HG02840 (cell line): Measurements from ENCODE around the gene GALNT10.

Experiments used
- ATAC-seq: cut with Tn5 transposase; IDR thresholded peaks from one replicate; pipeline ENCODE4 v1.9.1; 2021; ENCODE audit warnings: mild to moderate bottlenecking, moderate library complexity, moderate number of reproducible peaks; ENCODE audit not compliant: unreplicated experiment, low FRiP score

GALNT10 gene

DNA sequence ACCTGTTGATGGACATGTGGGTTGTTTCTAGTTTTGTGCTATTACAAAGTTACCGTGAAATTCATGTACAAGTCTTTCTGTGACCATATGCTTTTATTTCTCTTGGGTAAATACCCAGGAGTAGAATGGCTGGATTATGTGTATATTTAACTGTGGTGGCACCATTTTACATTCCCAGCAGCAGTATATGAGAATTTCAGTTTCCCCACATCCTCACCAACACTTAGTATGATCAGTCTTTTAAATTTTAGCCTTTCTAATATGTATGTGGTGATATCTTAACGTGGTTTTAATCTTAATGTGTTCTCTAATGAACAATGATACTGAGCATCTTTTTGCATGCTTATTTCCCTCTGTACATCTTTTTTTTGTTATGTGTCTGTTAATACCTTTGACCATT, 36.6 kb downstream of the GALNT10 start:
- no peak for ATAC-seq

- peak; percentile 91 for ATAC-seq
These were observed 38.2 kb downstream of the GALNT10 start for GRCh38 chr5:154228696-154229095.

DNA sequence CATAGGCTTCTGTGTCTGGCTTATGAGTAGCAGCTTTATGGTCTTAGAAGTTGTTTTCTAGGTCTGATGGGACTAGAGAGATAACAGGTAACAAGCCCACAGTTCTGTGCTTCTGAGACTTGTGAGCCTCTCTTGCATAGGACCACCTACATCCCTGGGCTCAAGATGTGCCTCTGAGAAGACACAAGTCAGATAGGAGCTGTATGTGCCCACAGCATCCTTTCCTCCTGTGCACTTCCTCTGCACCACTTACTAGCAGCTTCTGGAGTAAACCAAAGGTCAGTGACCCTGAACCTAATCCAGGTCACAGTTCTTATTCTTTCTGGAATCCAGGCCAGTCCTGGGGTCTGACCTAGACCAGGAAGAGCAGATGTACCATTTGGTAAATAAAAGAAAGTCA, 40.0 kb downstream of the GALNT10 start:
- no peak for ATAC-seq

DNA sequence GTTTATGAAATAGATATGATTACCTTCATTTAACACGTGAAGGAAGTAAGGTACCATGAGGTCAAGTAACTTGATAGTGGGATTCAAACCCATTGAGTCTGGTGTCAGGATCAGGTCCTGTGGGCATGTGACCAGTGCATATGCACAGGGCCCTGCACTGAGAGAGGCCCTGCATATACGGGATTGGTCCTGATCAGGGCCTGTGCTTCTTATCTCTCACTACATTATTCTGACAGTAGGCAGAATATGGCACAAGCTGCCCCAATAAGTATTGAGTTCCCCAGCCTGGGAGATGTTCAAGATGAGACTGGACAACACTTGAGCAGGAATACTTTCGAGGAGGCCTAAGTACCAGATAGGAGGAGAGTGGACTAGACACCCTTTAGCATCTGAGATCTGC, 44.0 kb downstream of the GALNT10 start:
- ATAC-seq, result no peak

DNA sequence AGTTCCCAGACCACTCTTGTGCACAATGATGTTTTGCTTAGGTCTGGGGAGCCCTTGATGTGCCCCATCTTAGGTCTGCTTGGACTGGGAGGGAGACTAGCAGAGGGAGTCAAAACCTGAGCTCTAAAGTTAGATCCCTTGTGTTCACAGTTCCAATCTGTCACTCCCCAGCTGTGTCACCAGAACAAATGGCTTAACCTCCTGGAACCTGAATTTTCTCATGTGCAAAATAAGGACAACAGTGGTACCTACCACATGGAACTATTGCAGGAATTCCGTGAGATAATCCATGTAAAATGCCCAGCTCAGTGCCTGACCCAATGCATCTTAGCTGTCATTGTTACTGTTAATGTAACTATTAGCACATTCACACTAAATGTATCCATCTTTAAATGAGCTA, 45.5 kb downstream of the GALNT10 start:
- no peak for ATAC-seq

- no peak for ATAC-seq
These were observed 46.2 kb downstream of the GALNT10 start for GRCh38 chr5:154236536-154237375.

DNA sequence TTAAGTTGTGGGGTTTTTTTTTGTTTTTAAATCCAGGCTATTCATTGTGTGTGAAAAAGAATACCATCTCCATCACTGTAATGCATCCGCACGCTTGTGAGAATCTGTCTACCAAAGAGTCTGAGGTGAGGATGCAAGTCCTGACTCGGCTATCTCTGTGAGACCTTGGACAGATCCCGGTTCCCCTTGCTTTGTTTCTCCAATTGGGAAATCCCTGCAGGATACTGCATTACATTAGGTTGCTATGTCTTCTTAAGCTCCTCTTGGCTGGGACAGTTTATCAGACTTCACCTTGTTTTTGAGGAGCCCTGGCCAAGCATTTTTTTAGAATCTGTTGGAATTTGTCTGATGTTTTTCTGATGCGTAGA, 46.8 kb downstream of the GALNT10 start:
- no peak for ATAC-seq

DNA sequence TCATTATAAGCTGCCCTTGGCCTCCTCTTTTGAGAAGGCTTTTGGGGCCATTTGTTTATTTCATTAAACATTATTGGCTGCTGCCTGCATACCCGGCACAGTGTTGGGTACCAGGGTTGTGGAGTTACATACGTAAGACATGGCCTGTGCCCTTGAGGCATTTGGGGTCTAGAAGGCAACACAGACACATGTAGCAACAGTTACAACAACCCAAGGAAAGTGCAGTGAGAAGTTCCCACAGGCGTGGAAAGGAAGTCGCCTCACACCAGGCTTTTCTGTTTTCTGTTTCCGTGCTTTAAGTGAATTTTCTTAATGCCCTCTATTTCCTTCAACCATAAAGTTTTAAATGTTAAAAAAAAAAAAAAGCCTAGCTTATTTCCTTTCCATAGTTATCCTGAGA, 47.4 kb downstream of the GALNT10 start:
- no peak for ATAC-seq

DNA sequence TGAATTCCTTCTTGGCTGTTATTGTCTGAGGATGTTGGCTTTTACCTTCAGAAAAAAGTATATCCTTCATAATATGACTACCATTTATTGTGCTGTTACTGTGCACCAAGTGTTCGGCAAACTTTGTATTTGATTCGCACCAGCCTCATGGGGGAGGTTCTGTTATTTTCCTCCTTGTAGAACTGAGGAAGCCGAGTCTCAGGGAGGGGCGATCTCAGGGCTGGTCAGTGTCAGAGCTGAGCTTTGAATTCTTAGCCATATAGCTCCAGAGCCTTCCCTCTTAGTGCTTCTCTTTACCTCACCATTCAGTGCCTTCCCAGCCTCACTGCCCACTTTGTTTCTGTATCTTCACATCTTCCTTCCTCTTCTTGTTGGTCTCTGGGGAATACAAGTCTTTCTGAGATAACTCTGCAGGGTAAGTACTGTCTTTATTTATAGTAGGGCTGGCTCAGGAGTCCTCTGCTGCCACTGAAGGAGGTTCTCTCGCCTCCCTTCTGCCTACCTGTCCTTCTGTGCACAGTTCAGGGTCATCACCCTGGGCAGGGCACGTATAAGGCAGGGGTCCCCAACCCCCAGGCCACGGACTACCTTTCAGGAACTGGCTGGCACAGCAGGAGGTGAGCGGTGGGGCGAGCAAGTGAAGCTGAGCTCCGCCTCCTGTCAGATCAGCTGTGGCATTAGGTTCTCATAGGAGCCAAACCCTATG, 48.4 kb downstream of the GALNT10 start:
- peak; percentile 71 for ATAC-seq

DNA sequence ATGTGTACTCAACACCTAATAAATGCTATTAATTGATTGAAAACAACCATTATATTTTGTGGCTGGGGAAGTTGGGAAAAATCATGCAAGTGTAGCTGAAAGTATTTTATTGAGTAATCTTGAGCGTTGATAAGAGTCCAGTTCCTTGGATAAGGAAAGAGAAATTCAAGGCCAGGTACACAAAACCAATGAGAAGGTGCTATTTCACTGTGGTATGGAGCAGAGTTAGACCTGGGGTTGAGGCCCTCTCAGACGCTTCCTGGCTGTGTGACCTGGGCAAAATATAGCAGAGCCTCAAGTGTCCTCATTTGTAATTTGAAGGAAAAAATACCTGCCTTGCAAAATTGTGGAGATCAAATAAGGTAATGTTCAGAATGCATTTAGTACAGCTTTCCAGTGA, 50.1 kb downstream of the GALNT10 start:
- ATAC-seq, result no peak

GRCh38 chr5:154241021-154241420, 50.5 kb downstream of the GALNT10 start:
- no peak for ATAC-seq

DNA sequence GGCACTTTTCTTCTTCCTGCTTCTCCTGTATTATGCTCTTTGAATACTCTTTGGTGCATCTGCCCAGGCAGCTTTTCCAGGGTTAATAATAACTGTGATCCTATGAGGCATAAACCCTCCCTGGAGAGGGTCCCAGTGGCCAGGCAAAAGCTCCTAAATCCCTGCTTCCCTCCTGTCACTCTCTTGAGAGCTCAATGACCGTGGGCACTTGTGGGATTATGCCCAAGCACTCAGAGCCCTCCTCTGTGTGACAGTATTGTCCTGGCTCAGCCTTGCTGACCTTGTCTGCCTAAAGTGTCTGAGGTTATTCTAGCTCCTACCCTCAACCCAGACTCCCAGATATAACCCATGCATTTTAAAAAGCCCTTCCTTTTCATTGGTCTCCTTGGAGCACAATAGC, 51.9 kb downstream of the GALNT10 start:
- no peak for ATAC-seq

DNA sequence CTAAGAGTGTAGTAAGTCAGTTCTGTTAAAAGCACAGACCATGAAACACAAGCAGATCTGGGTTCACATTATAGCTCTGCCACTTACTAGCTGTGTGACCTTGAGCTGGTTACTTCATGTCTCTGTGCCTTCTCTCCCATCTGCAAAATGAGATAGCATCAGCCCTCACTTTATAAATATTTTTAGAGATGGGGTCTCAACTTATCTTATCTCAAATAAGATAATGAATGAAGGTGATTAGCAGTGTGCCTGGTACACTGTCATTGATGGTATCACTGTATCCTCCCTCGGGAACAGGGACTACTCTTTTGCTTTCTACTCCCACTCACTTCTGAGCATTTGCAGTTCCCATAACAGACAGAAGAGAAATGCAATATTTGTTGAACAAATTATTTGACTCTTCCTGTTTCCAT, 52.4 kb downstream of the GALNT10 start:
- ATAC-seq, result no peak

DNA sequence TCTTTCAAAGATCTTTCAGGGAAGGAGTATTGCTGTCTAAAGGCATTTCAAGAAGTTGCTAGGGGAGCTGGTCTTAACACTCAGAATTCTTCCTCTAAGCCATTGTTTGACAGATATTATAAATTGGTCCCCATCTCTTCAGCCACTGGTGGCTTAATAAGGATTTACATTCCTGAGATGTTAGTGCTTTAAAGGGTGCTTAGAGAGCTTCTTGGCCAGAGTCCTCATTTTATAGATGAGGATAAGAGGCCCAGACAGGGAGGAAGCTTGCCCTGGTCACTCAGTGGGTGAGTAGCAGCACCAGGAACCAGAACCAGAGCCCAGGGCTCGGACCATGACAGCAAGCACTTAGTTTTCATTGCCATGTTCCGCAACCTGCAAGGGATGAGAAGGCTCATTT, 53.2 kb downstream of the GALNT10 start:
- ATAC-seq, result no peak

GRCh38 chr5:154244476-154244875, 53.9 kb downstream of the GALNT10 start:
- ATAC-seq, result no peak

DNA sequence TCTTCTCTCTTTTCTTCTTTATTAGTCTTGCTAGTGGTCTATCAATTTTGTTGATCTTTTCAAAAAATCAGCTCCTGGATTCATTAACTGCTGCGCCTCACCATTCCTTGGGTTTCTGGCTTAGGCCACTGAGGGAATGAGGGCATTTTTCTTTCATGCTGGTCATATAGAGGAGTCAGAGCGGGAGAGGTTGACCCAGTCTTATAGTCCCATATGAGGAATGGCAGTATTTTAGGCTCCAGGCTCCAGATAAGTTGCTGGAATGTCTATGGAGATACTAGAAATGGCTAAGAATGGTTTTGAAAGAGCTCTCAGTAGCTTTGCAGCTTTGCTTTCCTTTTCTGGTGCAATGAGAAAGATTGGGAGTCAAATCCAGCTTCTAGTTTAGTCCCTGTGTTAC, 58.2 kb downstream of the GALNT10 start:
- ATAC-seq, result no peak

DNA sequence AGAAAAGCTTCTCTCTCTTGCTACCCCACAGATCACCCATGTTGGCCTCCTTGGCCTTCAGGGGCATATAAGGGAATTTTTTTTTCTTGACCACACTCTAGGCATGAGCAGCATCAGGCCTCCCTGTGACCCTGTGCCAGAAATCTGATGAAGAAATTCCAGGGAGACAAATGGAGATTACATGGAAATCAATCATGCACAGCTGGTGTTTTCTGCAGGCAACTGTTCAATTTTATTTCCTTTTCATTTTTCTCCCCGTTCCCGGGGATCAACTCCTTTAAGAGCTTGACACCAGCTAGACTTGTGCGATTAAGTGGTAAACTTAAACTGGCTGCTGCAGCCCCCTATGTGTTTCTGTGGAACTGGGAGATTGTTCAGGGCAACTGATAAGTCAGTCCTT, 59.3 kb downstream of the GALNT10 start:
- ATAC-seq, result no peak

- ATAC-seq, result no peak
These were observed 61.0 kb downstream of the GALNT10 start for GRCh38 chr5:154251529-154251928.

DNA sequence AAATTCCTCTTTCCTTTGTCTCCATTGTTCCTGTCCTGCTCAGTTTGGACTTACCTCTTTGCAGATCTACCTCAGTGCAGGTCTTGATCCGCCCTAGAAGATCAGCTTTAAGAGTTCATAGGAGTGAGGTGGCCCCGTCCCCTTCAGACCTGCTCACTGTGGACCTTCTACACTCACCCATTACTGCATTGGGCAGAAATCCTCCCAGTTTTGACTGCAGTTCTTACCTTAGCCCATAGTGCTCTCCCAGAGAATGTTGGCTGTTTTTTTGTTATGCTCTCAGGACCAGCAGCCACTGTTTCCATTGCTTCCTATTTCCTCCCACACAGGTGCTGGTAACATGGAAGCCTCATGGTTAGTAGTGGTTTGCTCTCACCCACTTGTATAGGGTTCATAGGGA, 63.3 kb downstream of the GALNT10 start:
- no peak for ATAC-seq

GRCh38 chr5:154254896-154255295, 64.4 kb downstream of the GALNT10 start:
- ATAC-seq, result no peak

DNA sequence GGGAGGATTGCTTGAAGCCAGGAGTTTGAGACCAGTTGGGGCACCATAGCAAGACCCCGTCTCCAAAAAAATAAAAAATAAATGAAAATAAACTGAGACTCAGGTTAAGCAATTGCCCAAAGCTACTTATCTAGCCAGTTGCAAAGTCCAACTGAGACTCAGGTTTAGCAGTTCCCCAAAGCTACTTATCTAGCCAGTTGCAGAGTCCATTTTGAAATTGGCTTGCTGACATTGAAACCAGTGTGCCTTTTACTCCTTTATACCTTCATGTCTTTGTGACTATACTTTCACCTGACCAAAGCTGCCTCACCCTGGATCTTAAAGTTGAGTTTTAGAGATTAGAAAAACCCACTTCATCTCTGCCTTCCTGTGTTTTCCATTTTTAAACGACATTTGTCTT, 66.5 kb downstream of the GALNT10 start:
- no peak for ATAC-seq
